Liver (tissue), 9 donors: ENCODE measurements around the gene CIC. TPM values are rescaled to one million over a fixed set of nuclear protein-coding genes. Genes with fewer than 3 reads are reported as not detected.
A peak's percentile ranks its signal among the peaks of the same experiment; 100 is the strongest.

Source experiments
- DNase-seq: peaks from one replicate; pipeline ENCODE4 v3.0.0-alpha.2; 2017; ENCODE audit warnings: low spot score
- H3K27ac ChIP-seq, 2 donors: one replicate each; pipeline ENCODE4 v1.7.0; 2013; ENCODE audit warnings: inconsistent platforms in 2 of 2, low read length in 2 of 2, control low read depth in 1 of 2, low read depth in 1 of 2, mild to moderate bottlenecking in 1 of 2
- H3K27me3 ChIP-seq, 4 donors: one replicate each; pipeline versions ENCODE4 v1.6.1 to v1.7.0; 2013; ENCODE audit warnings: low read length in 3 of 4, inconsistent platforms in 1 of 4, mild to moderate bottlenecking in 1 of 4, moderate library complexity in 1 of 4; ENCODE audit not compliant: control insufficient read depth in 4 of 4, insufficient read depth in 4 of 4
- H3K36me3 ChIP-seq, 4 donors: one replicate each; pipeline versions ENCODE4 v1.6.1 to v1.7.0; 2013; ENCODE audit warnings: low read length in 3 of 4, mild to moderate bottlenecking in 3 of 4, low read depth in 1 of 4, moderate library complexity in 1 of 4; ENCODE audit not compliant: control insufficient read depth in 4 of 4, insufficient read depth in 3 of 4
- H3K4me1 ChIP-seq, 4 donors: one replicate each; pipeline versions ENCODE4 v1.6.1 to v1.7.0; 2013; ENCODE audit warnings: low read length in 3 of 4, mild to moderate bottlenecking in 3 of 4, moderate library complexity in 1 of 4; ENCODE audit not compliant: control insufficient read depth in 4 of 4, insufficient read depth in 4 of 4
- H3K4me3 ChIP-seq, 3 donors: one replicate each; pipeline versions ENCODE4 v1.6.1 to v1.7.0; 2013; ENCODE audit warnings: low read length in 3 of 3, control low read depth in 1 of 3, low read depth in 1 of 3, mild to moderate bottlenecking in 1 of 3
- H3K9ac ChIP-seq, 2 donors: one replicate each; pipeline ENCODE4 v1.7.0; 2013; ENCODE audit warnings: low read length in 2 of 2, mild to moderate bottlenecking in 2 of 2, moderate library complexity in 2 of 2, control low read depth in 1 of 2, low read depth in 1 of 2
- H3K9me3 ChIP-seq, 4 donors: one replicate each; pipeline versions ENCODE4 v1.6.1 to v1.7.0; 2013; ENCODE audit warnings: low read length in 3 of 4; ENCODE audit not compliant: control insufficient read depth in 4 of 4
- ATF3 ChIP-seq: IDR thresholded peaks from 2 replicates; pipeline ENCODE4 v1.6.1; 2016; ENCODE audit warnings: antibody characterized with exemption
- CTCF ChIP-seq: fragments of 150-350 bp; IDR thresholded peaks from 2 replicates; pipeline ENCODE4 v1.5.1; 2017; ENCODE audit warnings: improper control_type of control experiment, low read depth, low read length; ENCODE audit not compliant: missing input control
- EGR1 ChIP-seq, 2 donors: IDR thresholded peaks; 2 replicates each; pipeline ENCODE4 v1.6.1; 2016 to 2018; ENCODE audit warnings: antibody characterized with exemption in 2 of 2, low read depth in 2 of 2
- FOXA1 ChIP-seq: IDR thresholded peaks from 2 replicates; pipeline ENCODE4 v1.6.1; 2016; ENCODE audit warnings: antibody characterized with exemption
- FOXA2 ChIP-seq: IDR thresholded peaks from 2 replicates; pipeline ENCODE4 v1.6.1; 2016; ENCODE audit warnings: antibody characterized with exemption
- GABPA ChIP-seq, 2 donors: IDR thresholded peaks in 1 of 2; conservative IDR thresholded peaks in 1 of 2; 2 replicates each; pipeline ENCODE4 v1.6.1; 2016; ENCODE audit warnings: antibody characterized with exemption in 2 of 2, mild to moderate bottlenecking in 1 of 2, moderate library complexity in 1 of 2
- HNF4A ChIP-seq, 2 donors: conservative IDR thresholded peaks; 2 replicates each; pipeline ENCODE4 v1.6.1; 2016; ENCODE audit warnings: antibody characterized with exemption in 2 of 2, mild to moderate bottlenecking in 2 of 2
- HNF4G ChIP-seq: IDR thresholded peaks from 2 replicates; pipeline ENCODE4 v1.6.1; 2016; ENCODE audit warnings: antibody characterized with exemption
- JUND ChIP-seq, 2 donors: IDR thresholded peaks; 2 replicates each; pipeline ENCODE4 v1.6.1; 2016; ENCODE audit warnings: antibody characterized with exemption in 2 of 2
- MAX ChIP-seq: IDR thresholded peaks from 2 replicates; pipeline ENCODE4 v1.6.1; 2016; ENCODE audit warnings: antibody characterized with exemption
- NR2F2 ChIP-seq: IDR thresholded peaks from 2 replicates; pipeline ENCODE4 v1.6.1; 2016; ENCODE audit warnings: antibody characterized with exemption
- RAD21 ChIP-seq, 2 donors: IDR thresholded peaks; 2 replicates each; pipeline ENCODE4 v1.6.1; 2016; ENCODE audit warnings: antibody characterized with exemption in 2 of 2, mild to moderate bottlenecking in 2 of 2
- REST ChIP-seq: IDR thresholded peaks from 2 replicates; pipeline ENCODE4 v1.6.1; 2016; ENCODE audit warnings: antibody characterized with exemption, mild to moderate bottlenecking
- RXRA ChIP-seq, 2 donors: IDR thresholded peaks; 2 replicates each; pipeline ENCODE4 v1.6.1; 2017 to 2018; ENCODE audit warnings: antibody characterized with exemption in 2 of 2, mild to moderate bottlenecking in 1 of 2
- SP1 ChIP-seq: IDR thresholded peaks from 2 replicates; pipeline ENCODE4 v1.6.1; 2018; ENCODE audit warnings: antibody characterized with exemption, mild to moderate bottlenecking
- TAF1 ChIP-seq: conservative IDR thresholded peaks from 2 replicates; pipeline ENCODE4 v1.6.1; 2016; ENCODE audit warnings: antibody characterized with exemption, mild to moderate bottlenecking
- YY1 ChIP-seq: IDR thresholded peaks from 2 replicates; pipeline ENCODE4 v1.6.1; 2016; ENCODE audit warnings: antibody characterized with exemption, mild to moderate bottlenecking
- ZBTB33 ChIP-seq: IDR thresholded peaks from 2 replicates; pipeline ENCODE4 v1.6.1; 2016; ENCODE audit warnings: antibody characterized with exemption
- WGBS: extraction: QIAGEN DNeasy Blood & Tissue Kit; methylation state at CpG from one replicate; pipeline ENCODE4 v1.1.7; 2013; 5-methylcytosine and 5-hydroxymethylcytosine counted together
- polyA plus RNA-seq, 2 donors: library from polyadenylated mRNA; stranded (reverse) in 1 of 2; unstranded in 1 of 2; fragments of 200-250 nt in 1 of 2; fragments of >200 nt in 1 of 2; fragmentation: Nextera tagmentation in 1 of 2; extraction: Ambion mirVana in 1 of 2; gene quantifications; one replicate each; pipeline versions ENCODE4 v1.2.1 to v1.2.3, GENCODE V29; 2013 to 2015
- total RNA-seq, 2 donors: library from RNA; depleted of rRNA; stranded (reverse); fragments of >200 nt; gene quantifications; one replicate each; pipeline ENCODE4 v1.2.3, GENCODE V29; 2014
- donor health status: healthy.
- donor health status: healthy.
- donor health status: healthy.
- donor health status: healthy.
- donor health status: healthy.

The CIC gene
- total and polyA plus RNA-seq, 4 donors = 5.6 to 21.3 (median 17.2) TPM

GRCh38 chr19:42242069-42242511, 27.0 kb upstream of the CIC start:
- no peak for DNase-seq
- peak overlapping the region in 1 of 2 donors; percentile 55 for H3K27ac ChIP-seq
- under 1% methylated on average over 49 of the region's 49 CpGs for WGBS
- TF ChIP-seq YY1 (no peak), HNF4G (no peak)
- no peaks in the 10 kb centered on the region for H3K27me3 ChIP-seq
- H3K9ac ChIP-seq = peak overlapping the region; percentile 83 to 97
- peaks cover 1 to 31% (median 16%) of the 10 kb centered on the region in 4 donors for H3K4me1 ChIP-seq
- H3K9me3 ChIP-seq = no peaks in the 10 kb centered on the region
- peak overlapping the region; percentile 88 to 93 (median 92) for H3K4me3 ChIP-seq
- H3K36me3 ChIP-seq = peaks cover 0 to 3% (median 0%) of the 10 kb centered on the region in 4 donors

GRCh38 chr19:42242512-42243409, 26.3 kb upstream of the CIC start, which contains the start of gene GSK3A:
GSK3A (minus strand) TSS chr19:42242602; CDS start chr19:42242465, 137 bp downstream.
- under 1% methylated on average over 76 of the region's 76 CpGs for WGBS
- Histone ChIP-seq H3K9me3 (no peaks in the 10 kb centered on the region), H3K27me3 (no peaks in the 10 kb centered on the region), H3K4me1 (peaks cover 1 to 31% (median 16%) of the 10 kb centered on the region in 4 donors), H3K4me3 (peak within 1 kb of the TSS; percentile 88 to 93 (median 92)), H3K36me3 (peaks cover 0 to 3% (median 0%) of the 10 kb centered on the region in 4 donors), H3K9ac (peak within 1 kb of the TSS; percentile 92 to 97), H3K27ac (peak within 1 kb of the TSS; percentile 95)
- DNase-seq = peak; percentile 96
- TF ChIP-seq RXRA (IDR thresholded peaks at IDR 0.05) = peak; percentile 83 to 91
- TF ChIP-seq YY1 = peak; percentile 98
- peak; percentile 84 to 92 for TF ChIP-seq HNF4A (conservative IDR thresholded peaks at IDR 0.05)
- peak; percentile 67 for TF ChIP-seq NR2F2
- TF ChIP-seq TAF1 = peak; percentile 95
- TF ChIP-seq GABPA (IDR thresholded peaks at IDR 0.05 in 1 of 2, conservative IDR thresholded peaks at IDR 0.05 in 1 of 2) = peak; percentile 36 to 90
- peak; percentile 78 for TF ChIP-seq HNF4G
- TF ChIP-seq REST = peak; percentile 66
- peak; percentile 33 to 77 for TF ChIP-seq JUND (IDR thresholded peaks at IDR 0.05)
- TF ChIP-seq SP1 = peak; percentile 94
- TF ChIP-seq RAD21 (IDR thresholded peaks at IDR 0.05) = peak in 1 of 2 donors; percentile 24
- TF ChIP-seq EGR1 (IDR thresholded peaks at IDR 0.05; ENCODE audit: low read depth in 2 of 2) = peak; percentile 99
- no peak for TF ChIP-seq CTCF
- peak; percentile 79 for TF ChIP-seq ATF3
- peak; percentile 4 for TF ChIP-seq FOXA2
- TF ChIP-seq FOXA1 = no peak
- TF ChIP-seq MAX = peak; percentile 93
- TF ChIP-seq ZBTB33 = peak; percentile 97
